CD4-positive, alpha-beta T cell (primary cell): ENCODE data around the gene PLEKHG1. TPM values are rescaled to one million over a fixed set of nuclear protein-coding genes. Genes with fewer than 3 reads are reported as not detected.
A peak's percentile ranks its signal among the peaks of the same experiment; 100 is the strongest.

Source experiments
- ATAC-seq: fragments of 200-7000 bp; cut with Tn5 transposase; one replicate; pipeline ENCODE4 v1.10.0; 2022; ENCODE audit warnings: mild to moderate bottlenecking; ENCODE audit not compliant: poor library complexity
- CTCF ChIA-PET: fragments of 350-600 bp; sonication (Branson Sonifier 250); formaldehyde crosslinking; loops from one replicate; lab custom pipeline; 2021; ENCODE audit warnings: antibody characterized with exemption, inconsistent platforms; lab: Charles Lee
- POLR2A ChIA-PET: fragments of 350-600 bp; sonication (Branson Sonifier 250); formaldehyde crosslinking; loops from one replicate; lab custom pipeline; 2021; ENCODE audit warnings: antibody characterized with exemption, inconsistent platforms; lab: Charles Lee
- DNase-seq, 14 experiments: peaks; one replicate each; pipeline ENCODE4 v3.0.0-alpha.2; 2013 to 2020; ENCODE audit warnings: mixed read lengths in 2 of 14
- H3K27ac ChIP-seq, 2 donors: one replicate each; pipeline versions ENCODE4 v1.5.1 to v1.7.0; 2013; ENCODE audit warnings: low read length in 2 of 2, low read depth in 1 of 2, mild to moderate bottlenecking in 1 of 2
- H3K27me3 ChIP-seq, 2 experiments: 1 replicate in 1 of 2; 2 replicates in 1 of 2; pipeline versions ENCODE4 v1.6.1 to v1.7.0; 2013; ENCODE audit warnings: low read length in 2 of 2, control low read depth in 1 of 2, mild to moderate bottlenecking in 1 of 2, moderate library complexity in 1 of 2; ENCODE audit not compliant: insufficient read depth in 2 of 2, control insufficient read depth in 1 of 2
- H3K36me3 ChIP-seq: one replicate; pipeline ENCODE4 v1.6.1; 2013; ENCODE audit warnings: low read length, control low read depth; ENCODE audit not compliant: insufficient read depth
- H3K4me1 ChIP-seq: one replicate; pipeline ENCODE4 v1.6.1; 2013; ENCODE audit warnings: low read length, control low read depth; ENCODE audit not compliant: insufficient read depth
- H3K4me3 ChIP-seq: one replicate; pipeline ENCODE4 v1.5.1; 2013; ENCODE audit warnings: mild to moderate bottlenecking, low read length, moderate library complexity
- H3K9me3 ChIP-seq, 2 experiments: 1 replicate in 1 of 2; 2 replicates in 1 of 2; pipeline versions ENCODE4 v1.6.1 to v1.7.0; 2013; ENCODE audit warnings: low read length in 2 of 2, mild to moderate bottlenecking in 2 of 2, control low read depth in 1 of 2, moderate library complexity in 1 of 2; ENCODE audit not compliant: control insufficient read depth in 1 of 2, insufficient read depth in 1 of 2
- H3K27ac Mint-ChIP-seq: one replicate; pipeline ENCODE4 v1.8.0; 2020; ENCODE audit warnings: mixed read lengths
- H3K27me3 Mint-ChIP-seq: one replicate; pipeline ENCODE4 v1.8.0; 2021; ENCODE audit warnings: mixed read lengths
- H3K36me3 Mint-ChIP-seq: one replicate; pipeline ENCODE4 v1.8.0; 2021; ENCODE audit warnings: low read depth, mixed read lengths
- H3K4me1 Mint-ChIP-seq: one replicate; pipeline ENCODE4 v1.8.0; 2021; ENCODE audit warnings: low read depth, mixed read lengths
- H3K4me3 Mint-ChIP-seq: one replicate; pipeline ENCODE4 v1.8.0; 2020; ENCODE audit warnings: mild to moderate bottlenecking, mixed read lengths
- H3K9me3 Mint-ChIP-seq: one replicate; pipeline ENCODE4 v1.8.0; 2020; ENCODE audit warnings: mixed read lengths
- CTCF ChIP-seq: fragments of 200-600 bp; IDR thresholded peaks from one replicate; pipeline ENCODE4 v1.8.0; 2022; ENCODE audit warnings: antibody characterized with exemption, mild to moderate bottlenecking
- intact Hi-C, 2 experiments: fragments of 100-400 bp; cut with DNase I in 1 of 2; cut with micrococcal nuclease in 1 of 2; formaldehyde crosslinking; loops; one replicate each; pipeline versions ENCODE4 v1.15.1 to v1.9.0; 2023 to 2025; cut with DNase I, micrococcal nuclease
- total RNA-seq, 174 experiments: library from RNA in 2 of 174; stranded (reverse) in 2 of 174; gene quantifications; one replicate each; pipeline ENCODE4 v1.2.3 and lab custom pipeline; 2021 to 2026

The PLEKHG1 gene
- total RNA-seq, 2 experiments from 2014 or later, result 1.5 to 1.8 TPM

- no peak overlapping the region for H3K27ac ChIP-seq
Observed at GRCh38 chr6:150598858-150599198, 857 bp upstream of the PLEKHG1 start.

GRCh38 chr6:150600010-150600300 lies 270 bp downstream of the PLEKHG1 start:
- peak overlapping the region; percentile 66 for H3K4me3 ChIP-seq
- Mint-ChIP-seq H3K36me3 (no peaks in the 10 kb centered on the region), H3K4me3 (no peak overlapping the region), H3K4me1 (peaks cover 14% of the 10 kb centered on the region), H3K27me3 (peaks cover 51% of the 10 kb centered on the region), H3K27ac (no peak overlapping the region), H3K9me3 (no peaks in the 10 kb centered on the region)
- ATAC-seq (no peak), DNase-seq (no peak)
- no peaks in the 10 kb centered on the region for H3K9me3 ChIP-seq
- ChIA-PET CTCF (no interaction called here), POLR2A (interaction anchor here (0.9 to 1.6 kb wide), 2 partner anchors 32 to 39 kb away, joined by 4 to 5 read pairs; no protein-coding TSS in a partner anchor)
- no peak for TF ChIP-seq CTCF
- intact Hi-C loops, result no loop called here
- peaks cover 13% of the 10 kb centered on the region for H3K4me1 ChIP-seq
- no peaks in the 10 kb centered on the region for H3K36me3 ChIP-seq
- H3K27ac ChIP-seq, result no peak overlapping the region
- peaks cover 2 to 33% of the 10 kb centered on the region in 2 experiments for H3K27me3 ChIP-seq

More at GRCh38 chr6:150598858-150599198, 857 bp upstream of the PLEKHG1 start:
- no peak for TF ChIP-seq CTCF
- ChIA-PET CTCF (interaction anchor here (1.2 kb wide), 1 partner anchor 11 kb away, joined by 3 read pairs; no protein-coding TSS in a partner anchor), POLR2A (no interaction called here)
- Histone ChIP-seq H3K36me3 (no peaks in the 10 kb centered on the region), H3K4me1 (peaks cover 13% of the 10 kb centered on the region), H3K9me3 (no peaks in the 10 kb centered on the region), H3K4me3 (peak overlapping the region; percentile 51), H3K27me3 (peaks cover 2 to 32% of the 10 kb centered on the region in 2 experiments)
- peak overlapping the region; percentile 87 for H3K4me3 Mint-ChIP-seq
- peak overlapping the region; percentile 78 for H3K27ac Mint-ChIP-seq
- H3K4me1 Mint-ChIP-seq, result peaks cover 14% of the 10 kb centered on the region
- H3K9me3 Mint-ChIP-seq, result no peaks in the 10 kb centered on the region
- ATAC-seq (no peak), DNase-seq (no peak)
- H3K27me3 Mint-ChIP-seq, result peaks cover 44% of the 10 kb centered on the region
- H3K36me3 Mint-ChIP-seq, result no peaks in the 10 kb centered on the region
- intact Hi-C loops, result loop anchor here in 1 of 2 experiments (5.0 kb wide), 1 partner anchor 182 kb away; no protein-coding TSS in a partner anchor

GRCh38 chr6:150600301-150601017 lies 774 bp downstream of the PLEKHG1 start:
- Mint-ChIP-seq H3K4me1 (peaks cover 14% of the 10 kb centered on the region), H3K36me3 (no peaks in the 10 kb centered on the region), H3K27me3 (peaks cover 51% of the 10 kb centered on the region)

More at GRCh38 chr6:150600301-150601017, 774 bp downstream of the PLEKHG1 start:
- Histone ChIP-seq H3K4me1 (peaks cover 13% of the 10 kb centered on the region), H3K9me3 (no peaks in the 10 kb centered on the region), H3K27ac (no peak overlapping the region), H3K27me3 (peaks cover 2 to 33% of the 10 kb centered on the region in 2 experiments), H3K36me3 (no peaks in the 10 kb centered on the region), H3K4me3 (peak overlapping the region; percentile 66)
- POLR2A ChIA-PET, result interaction anchor here (0.7 to 1.6 kb wide), 3 partner anchors 32 to 790 kb away, joined by 3 to 5 read pairs (median 4); no protein-coding TSS in a partner anchor
- Mint-ChIP-seq H3K4me3 (peak overlapping the region; percentile 96), H3K27ac (peak overlapping the region; percentile 79), H3K9me3 (no peaks in the 10 kb centered on the region)
- intact Hi-C loops, result no loop called here
- TF ChIP-seq CTCF, result peak; percentile 45
- DNase-seq (peak; percentile 17 to 78 (median 39)), ATAC-seq (peak; percentile 65)
- CTCF ChIA-PET, result no interaction called here
